ENCODE results near the gene NUDCD3. TPM values are rescaled to one million over a fixed set of nuclear protein-coding genes. Genes with fewer than 3 reads are reported as not detected.

Gene NUDCD3
- polyA plus RNA-seq, 1 donor (not counting 4 experiments of a cell fraction or from before 2014, with no cell fraction given) = 58.7 TPM

DNA sequence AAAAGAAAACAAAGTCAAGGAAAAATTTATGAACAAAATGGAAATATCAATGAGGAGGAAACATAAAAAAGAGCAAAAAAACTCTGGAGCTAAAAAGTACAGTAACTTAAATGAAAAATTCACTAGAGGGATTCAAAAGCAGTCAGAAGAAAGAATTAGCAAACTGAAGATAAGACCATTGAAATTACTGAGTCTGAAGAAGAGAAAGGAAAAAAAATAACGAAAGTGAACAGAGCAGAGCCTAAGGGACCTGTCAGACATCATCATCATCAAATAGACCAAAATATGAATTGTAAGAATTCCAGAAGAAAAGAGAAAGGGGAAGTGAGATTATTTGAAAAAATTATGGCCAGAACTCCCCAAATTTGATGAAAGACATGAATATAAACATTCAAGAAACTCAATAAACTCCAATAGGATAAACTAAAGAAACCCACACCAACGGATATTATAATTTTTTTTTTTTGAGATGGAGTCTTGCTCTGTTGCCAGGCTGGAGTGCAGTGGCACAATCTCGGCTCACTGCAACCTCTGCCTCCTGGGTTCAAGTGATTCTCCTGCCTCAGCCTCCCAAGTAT, 34.4 kb upstream of the NUDCD3 start:
- Histone ChIP-seq H4K20me1 (ENCODE audit: control insufficient read depth, extremely low read depth, insufficient read depth, low read length) (no peaks in the 10 kb centered on the region), H3K27me3 (ENCODE audit: control insufficient read depth, extremely low read depth, insufficient read depth, low read length) (no peaks in the 10 kb centered on the region), H3K36me3 (ENCODE audit: control insufficient read depth in 2 of 2, extremely low read depth in 1 of 2, insufficient read depth in 2 of 2, low read length in 2 of 2) (no peaks in the 10 kb centered on the region), H3K79me2 (ENCODE audit: control insufficient read depth, insufficient read depth, low read length) (no peaks in the 10 kb centered on the region), H3K4me3 (ENCODE audit: control insufficient read depth in 2 of 3, extremely low read depth in 1 of 3, insufficient read depth in 2 of 3, low read depth in 1 of 3, low read length in 3 of 3) (no peak overlapping the region), H3K9me1 (ENCODE audit: control insufficient read depth, extremely low read depth, insufficient read depth, low read length) (no peaks in the 10 kb centered on the region), H3K4me1 (ENCODE audit: control insufficient read depth, extremely low read depth, insufficient read depth, low read length) (no peaks in the 10 kb centered on the region), H3K27ac (ENCODE audit: control insufficient read depth, insufficient read depth, low read length) (no peak overlapping the region), H3K4me2 (ENCODE audit: control insufficient read depth, extremely low read depth, insufficient read depth, low read depth, low read length) (no peak overlapping the region), H3K9ac (ENCODE audit: control insufficient read depth, extremely low read depth, insufficient read depth, low read length) (no peak overlapping the region), H3K9me3 (ENCODE audit: control insufficient read depth, low read depth, low read length) (no peaks in the 10 kb centered on the region), H2AFZ (ENCODE audit: control insufficient read depth, low read length) (no peak overlapping the region)
- dilution Hi-C loops (cut with MboI; ENCODE audit: extremely low pct_ligation_motif_present, low sequenced_read_pairs) = no loop called here
- TF ChIP-seq EZH2 (IDR thresholded peaks at IDR 0.05; ENCODE audit: low read length) = no peak
- TF ChIP-seq, protein P1, sequence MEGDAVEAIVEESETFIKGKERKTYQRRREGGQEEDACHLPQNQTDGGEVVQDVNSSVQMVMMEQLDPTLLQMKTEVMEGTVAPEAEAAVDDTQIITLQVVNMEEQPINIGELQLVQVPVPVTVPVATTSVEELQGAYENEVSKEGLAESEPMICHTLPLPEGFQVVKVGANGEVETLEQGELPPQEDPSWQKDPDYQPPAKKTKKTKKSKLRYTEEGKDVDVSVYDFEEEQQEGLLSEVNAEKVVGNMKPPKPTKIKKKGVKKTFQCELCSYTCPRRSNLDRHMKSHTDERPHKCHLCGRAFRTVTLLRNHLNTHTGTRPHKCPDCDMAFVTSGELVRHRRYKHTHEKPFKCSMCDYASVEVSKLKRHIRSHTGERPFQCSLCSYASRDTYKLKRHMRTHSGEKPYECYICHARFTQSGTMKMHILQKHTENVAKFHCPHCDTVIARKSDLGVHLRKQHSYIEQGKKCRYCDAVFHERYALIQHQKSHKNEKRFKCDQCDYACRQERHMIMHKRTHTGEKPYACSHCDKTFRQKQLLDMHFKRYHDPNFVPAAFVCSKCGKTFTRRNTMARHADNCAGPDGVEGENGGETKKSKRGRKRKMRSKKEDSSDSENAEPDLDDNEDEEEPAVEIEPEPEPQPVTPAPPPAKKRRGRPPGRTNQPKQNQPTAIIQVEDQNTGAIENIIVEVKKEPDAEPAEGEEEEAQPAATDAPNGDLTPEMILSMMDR (optimal IDR thresholded peaks at IDR 0.05 in 1 of 3, IDR thresholded peaks at IDR 0.05 in 1 of 3, conservative IDR thresholded peaks at IDR 0.05 in 1 of 3; ENCODE audit: extremely low read depth in 1 of 3, insufficient read depth in 2 of 3, low read length in 3 of 3) = no peak
- no peak for DNase-seq (ENCODE audit: low read depth, low spot score)
- FAIRE-seq = no peak

DNA sequence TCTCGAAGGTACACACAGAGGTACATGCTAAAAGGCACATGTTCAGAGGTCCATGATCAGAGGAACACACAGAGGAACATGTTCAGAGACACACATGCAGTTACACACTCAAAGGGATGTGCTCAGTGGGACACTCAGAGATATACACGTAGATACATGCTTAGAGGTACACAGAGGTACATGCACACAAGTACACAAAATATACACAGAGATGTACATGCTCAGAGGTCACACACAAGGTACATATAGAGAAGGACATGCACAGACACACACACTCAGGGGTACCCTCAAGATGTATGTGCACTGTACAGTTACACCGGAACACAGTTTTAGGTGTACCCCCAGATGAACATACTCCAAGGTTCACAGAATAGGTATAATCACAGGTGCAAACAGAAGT, 31.9 kb upstream of the NUDCD3 start:
- no peak for TF ChIP-seq EZH2 (IDR thresholded peaks at IDR 0.05; ENCODE audit: low read length)
- TF ChIP-seq, protein P1 (optimal IDR thresholded peaks at IDR 0.05 in 1 of 3, IDR thresholded peaks at IDR 0.05 in 1 of 3, conservative IDR thresholded peaks at IDR 0.05 in 1 of 3; ENCODE audit: extremely low read depth in 1 of 3, insufficient read depth in 2 of 3, low read length in 3 of 3) = no peak
- dilution Hi-C loops (cut with MboI; ENCODE audit: extremely low pct_ligation_motif_present, low sequenced_read_pairs) = no loop called here
- H3K4me3 ChIP-seq (ENCODE audit: control insufficient read depth in 2 of 3, extremely low read depth in 1 of 3, insufficient read depth in 2 of 3, low read depth in 1 of 3, low read length in 3 of 3) = no peak overlapping the region
- DNase-seq (ENCODE audit: low read depth, low spot score) = no peak
- no peaks in the 10 kb centered on the region for H3K4me1 ChIP-seq (ENCODE audit: control insufficient read depth, extremely low read depth, insufficient read depth, low read length)
- no peak overlapping the region for H3K27ac ChIP-seq (ENCODE audit: control insufficient read depth, insufficient read depth, low read length)
- no peak for FAIRE-seq
- no peak overlapping the region for H2AFZ ChIP-seq (ENCODE audit: control insufficient read depth, low read length)
- no peaks in the 10 kb centered on the region for H3K9me1 ChIP-seq (ENCODE audit: control insufficient read depth, extremely low read depth, insufficient read depth, low read length)
- no peaks in the 10 kb centered on the region for H3K36me3 ChIP-seq (ENCODE audit: control insufficient read depth in 2 of 2, extremely low read depth in 1 of 2, insufficient read depth in 2 of 2, low read length in 2 of 2)
- H3K27me3 ChIP-seq (ENCODE audit: control insufficient read depth, extremely low read depth, insufficient read depth, low read length) = no peaks in the 10 kb centered on the region
- H3K9ac ChIP-seq (ENCODE audit: control insufficient read depth, extremely low read depth, insufficient read depth, low read length) = no peak overlapping the region
- no peak overlapping the region for H3K4me2 ChIP-seq (ENCODE audit: control insufficient read depth, extremely low read depth, insufficient read depth, low read depth, low read length)
- H4K20me1 ChIP-seq (ENCODE audit: control insufficient read depth, extremely low read depth, insufficient read depth, low read length) = no peaks in the 10 kb centered on the region
- H3K79me2 ChIP-seq (ENCODE audit: control insufficient read depth, insufficient read depth, low read length) = no peaks in the 10 kb centered on the region
- H3K9me3 ChIP-seq (ENCODE audit: control insufficient read depth, low read depth, low read length) = no peaks in the 10 kb centered on the region
